GM18873 (cell line): ENCODE measurements around the gene ZNF526.
A peak's percentile ranks its signal among the peaks of the same experiment; 100 is the strongest.

Source experiments
- ATAC-seq: cut with Tn5 transposase; IDR thresholded peaks from one replicate; pipeline ENCODE4 v1.9.1; 2021; ENCODE audit warnings: mild to moderate bottlenecking, moderate library complexity, moderate number of reproducible peaks; ENCODE audit not compliant: unreplicated experiment, low FRiP score

Gene ZNF526

DNA sequence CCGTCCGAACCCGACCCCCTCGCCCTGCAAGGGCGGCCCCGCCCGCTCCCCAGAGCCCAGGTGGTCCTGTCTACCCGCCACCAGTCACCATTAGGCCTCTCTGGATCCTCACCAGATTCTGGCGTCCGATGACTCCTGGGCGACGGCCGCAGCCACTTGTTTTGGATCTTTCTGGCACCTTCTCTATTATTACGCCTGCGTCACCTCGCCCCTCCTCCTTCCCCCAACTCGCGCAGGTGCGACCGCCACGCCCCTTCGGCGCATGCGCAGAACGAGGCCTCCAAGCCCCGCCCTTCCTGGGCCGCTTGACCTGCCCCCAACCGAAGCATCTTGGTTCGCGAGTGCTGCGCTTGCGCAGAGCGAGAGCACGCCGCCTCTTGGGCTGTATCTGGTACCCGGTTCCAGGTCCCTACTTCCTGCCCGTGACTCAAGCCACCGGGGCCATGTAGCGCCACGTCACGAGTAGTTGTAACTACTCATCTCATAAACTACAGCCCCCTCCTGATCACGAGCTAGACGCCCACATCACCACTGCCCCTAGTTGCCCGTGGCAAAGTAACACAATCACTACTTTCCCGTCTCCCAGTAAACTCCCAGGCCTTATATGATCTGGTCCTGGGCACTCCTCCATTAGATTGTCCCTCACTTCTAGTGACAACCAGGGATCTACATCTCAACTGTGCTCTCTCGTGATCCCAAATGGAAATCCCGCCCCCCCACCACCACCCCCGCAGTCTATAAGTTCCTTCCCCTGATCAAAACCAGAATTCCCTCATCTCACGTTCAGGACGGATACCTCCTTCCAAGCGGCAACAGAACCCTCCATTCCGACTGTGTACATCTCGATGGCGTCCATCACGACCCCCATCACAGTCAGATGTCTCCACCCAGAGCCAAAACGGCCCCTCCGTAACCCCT, 2.3 kb upstream of the ZNF526 start, which contains the start of gene DEDD2:
TSS of gene DEDD2 (minus strand) at position 158 of the 918 bp plus-strand sequence. CDS start 670 bp downstream, outside the sequence.
- ATAC-seq: peak; percentile 67

DNA sequence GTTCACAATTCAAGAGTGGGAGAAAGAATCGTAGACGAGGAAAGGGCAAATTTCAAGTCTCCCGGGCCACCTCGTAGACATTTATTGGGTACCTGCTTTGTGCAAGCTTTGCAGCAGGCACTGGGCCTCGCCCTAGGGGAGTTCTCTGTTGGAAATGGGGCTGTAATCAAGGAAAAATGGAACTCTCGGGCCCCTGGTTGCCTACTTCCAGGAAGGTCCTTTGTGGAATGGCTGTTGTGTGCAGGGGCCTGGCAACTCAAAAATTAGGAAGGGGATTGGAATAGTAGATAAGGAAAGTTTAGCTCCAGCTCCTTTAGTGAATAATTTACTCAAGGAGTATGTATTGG, 612 bp downstream of the ZNF526 start:
- no peak for ATAC-seq

DNA sequence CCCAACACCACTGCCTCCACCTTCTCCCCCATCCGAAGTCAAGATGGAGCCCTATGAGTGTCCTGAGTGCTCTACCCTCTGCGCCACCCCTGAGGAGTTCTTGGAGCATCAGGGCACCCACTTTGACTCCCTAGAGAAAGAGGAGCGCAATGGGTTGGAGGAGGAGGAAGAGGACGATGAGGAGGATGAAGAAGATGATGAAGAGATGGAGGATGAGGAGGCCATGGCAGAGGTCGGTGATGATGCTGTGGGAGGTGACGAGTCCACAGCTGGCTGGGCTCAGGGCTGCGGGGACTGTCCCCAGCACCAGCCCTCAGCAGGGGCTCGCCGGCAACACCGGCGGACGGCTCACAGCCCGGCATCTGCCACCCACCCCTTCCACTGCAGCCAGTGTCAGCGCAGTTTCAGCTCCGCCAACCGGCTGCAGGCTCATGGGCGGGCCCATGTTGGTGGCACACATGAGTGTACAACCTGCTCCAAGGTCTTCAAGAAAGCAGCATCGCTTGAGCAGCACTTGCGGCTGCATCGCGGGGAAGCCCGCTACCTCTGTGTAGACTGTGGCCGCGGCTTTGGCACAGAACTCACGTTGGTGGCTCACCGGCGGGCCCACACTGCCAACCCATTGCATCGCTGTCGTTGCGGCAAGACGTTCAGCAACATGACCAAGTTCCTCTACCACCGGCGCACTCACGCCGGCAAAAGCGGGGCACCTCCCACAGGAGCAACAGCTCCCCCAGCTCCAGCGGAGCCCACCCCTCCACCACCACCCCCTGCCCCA, 5.0 kb downstream of the ZNF526 start:
- no peak for ATAC-seq

DNA sequence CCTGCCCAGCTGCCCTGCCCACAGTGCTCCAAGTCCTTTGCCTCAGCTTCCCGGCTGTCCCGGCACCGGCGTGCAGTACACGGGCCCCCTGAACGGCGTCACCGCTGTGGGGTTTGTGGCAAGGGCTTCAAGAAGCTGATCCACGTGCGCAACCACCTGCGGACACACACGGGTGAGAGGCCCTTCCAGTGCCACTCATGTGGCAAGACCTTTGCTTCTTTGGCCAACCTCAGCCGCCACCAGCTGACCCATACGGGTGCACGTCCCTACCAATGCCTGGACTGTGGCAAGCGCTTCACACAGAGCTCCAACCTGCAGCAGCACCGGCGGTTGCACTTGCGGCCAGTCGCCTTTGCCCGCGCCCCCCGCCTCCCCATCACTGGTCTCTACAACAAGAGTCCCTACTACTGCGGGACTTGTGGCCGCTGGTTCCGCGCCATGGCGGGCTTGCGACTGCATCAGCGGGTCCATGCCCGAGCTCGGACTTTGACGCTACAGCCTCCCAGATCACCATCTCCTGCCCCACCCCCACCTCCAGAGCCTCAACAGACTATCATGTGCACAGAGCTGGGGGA, 5.7 kb downstream of the ZNF526 start:
- no peak for ATAC-seq

DNA sequence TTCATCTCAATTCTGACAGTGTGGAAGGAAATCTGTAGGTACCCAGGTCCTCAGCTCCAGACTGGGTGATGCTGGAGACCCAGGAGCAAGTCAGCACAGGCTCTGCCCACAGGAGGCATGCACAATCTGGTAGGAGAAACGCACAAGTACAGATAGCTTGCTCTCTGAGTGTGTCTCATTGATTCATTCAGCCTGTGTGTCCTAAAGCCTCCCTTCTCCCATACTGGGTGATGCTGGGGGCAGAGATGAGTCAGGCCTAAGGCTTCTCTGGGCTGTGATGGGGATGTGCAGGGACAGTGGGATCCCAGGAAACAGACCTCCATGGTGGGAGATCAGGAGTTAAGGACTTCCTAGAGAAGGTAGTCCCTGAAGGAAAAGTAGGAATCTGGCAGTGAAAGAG, 6.8 kb downstream of the ZNF526 start:
- ATAC-seq: no peak

DNA sequence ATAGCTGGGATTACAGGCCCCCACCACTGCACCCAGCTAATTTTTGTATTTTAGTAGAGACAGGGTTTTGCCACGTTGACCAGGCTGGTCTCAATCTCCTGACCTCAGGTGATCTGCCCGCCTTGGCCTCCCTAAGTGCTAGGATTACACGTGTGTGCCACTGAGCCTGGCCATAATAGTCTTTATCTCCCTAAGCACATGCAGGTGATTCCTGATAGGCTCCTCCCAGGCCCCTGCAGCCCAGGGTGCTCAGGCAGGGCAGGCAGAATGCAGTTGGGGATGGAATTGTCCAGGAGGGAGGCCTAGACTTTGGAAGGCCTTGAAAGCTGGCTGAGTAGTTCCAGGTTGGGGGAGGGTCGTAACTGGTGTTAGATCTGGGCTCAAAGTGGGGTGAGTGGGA, 8.5 kb downstream of the ZNF526 start:
- ATAC-seq: no peak

DNA sequence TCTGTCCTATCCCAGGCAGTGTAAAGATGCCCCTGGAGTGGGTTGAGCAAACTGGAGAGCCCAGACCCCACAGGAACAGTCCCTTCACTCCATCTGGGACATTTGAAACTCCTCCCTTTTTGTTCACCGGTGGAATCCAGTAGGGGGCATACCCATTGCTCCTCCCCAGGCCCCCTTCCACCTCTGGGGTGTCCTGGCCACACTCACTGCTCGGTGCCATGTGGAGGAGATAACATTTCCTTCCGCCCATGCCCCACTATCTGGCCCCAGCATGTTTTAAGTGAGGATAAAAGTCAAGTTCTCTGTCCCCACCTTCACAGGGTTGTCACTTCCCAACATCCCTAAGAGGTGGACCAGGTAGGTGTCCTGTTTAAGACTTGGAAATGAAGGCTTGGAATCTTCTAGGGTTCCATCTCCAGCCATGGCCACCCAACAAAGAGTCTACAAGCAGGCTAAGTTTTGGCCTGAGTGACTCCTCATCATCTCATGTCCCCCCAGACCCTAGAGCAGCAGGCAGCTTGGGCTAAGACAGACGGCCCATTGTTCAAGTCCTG, 9.3 kb downstream of the ZNF526 start:
- no peak for ATAC-seq

DNA sequence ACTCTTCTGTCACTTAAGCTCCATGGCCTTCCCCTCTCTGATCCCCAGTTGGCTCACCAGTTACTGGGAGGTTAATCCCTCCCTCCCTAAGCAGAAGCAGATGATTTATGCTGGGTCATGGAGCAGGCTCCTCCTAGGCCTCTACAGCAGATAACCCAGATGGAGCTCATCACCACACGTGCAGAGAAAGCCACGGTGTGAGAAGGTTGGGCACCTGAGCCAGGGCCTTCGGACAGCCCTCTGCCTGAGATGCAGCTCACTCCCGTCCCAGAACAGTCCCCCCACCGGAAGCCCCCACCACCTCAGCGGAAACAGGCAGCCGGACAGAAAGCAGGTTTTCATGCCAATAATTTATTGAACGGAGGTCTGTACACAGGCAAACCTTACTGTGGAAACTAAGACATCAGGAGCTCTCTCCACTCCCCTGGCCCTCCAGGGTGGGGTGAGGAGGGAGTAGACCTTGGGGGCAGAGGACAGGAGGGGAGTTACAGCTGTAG, 9.8 kb downstream of the ZNF526 start:
- ATAC-seq: no peak

DNA sequence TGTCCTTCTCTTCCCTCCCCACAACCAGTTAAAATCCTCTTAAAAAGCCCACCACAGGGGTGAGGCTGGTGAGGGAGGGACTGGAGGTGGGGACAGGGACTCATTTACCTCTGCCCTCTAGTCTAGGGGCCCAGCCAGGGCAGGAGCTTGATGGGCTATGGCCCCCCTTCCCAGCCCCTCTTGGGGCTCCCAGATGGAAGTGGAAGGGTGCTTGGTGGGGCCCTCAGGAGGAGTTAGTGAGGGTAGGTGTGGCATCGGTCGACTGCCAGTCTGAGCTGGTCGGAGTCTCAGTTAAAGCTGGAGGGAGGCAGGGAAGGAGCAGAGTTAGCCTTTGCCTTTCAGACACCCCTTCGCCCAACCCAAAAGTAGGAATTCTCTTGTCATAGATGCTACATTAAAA, 10.5 kb downstream of the ZNF526 start:
- ATAC-seq: no peak

DNA sequence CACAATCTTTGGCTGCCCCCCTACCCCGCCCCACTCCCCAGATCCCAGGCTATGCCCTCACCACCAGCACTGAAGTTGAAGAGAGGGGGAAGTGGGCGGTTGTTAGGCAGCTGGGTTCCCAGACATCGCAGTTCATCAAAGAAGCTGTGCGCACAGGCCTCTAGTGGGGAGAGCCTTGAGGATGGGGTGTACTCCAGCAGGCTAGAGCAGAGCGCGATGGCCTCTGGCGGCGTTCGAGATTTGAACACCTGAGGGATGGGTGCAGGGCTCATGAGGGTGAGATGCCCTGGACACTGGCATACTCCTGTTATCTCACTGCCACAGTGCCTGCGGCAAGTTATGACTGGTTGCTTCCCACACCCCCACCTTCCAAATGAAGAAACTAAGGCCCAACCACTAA, 12.3 kb downstream of the ZNF526 start:
- no peak for ATAC-seq

DNA sequence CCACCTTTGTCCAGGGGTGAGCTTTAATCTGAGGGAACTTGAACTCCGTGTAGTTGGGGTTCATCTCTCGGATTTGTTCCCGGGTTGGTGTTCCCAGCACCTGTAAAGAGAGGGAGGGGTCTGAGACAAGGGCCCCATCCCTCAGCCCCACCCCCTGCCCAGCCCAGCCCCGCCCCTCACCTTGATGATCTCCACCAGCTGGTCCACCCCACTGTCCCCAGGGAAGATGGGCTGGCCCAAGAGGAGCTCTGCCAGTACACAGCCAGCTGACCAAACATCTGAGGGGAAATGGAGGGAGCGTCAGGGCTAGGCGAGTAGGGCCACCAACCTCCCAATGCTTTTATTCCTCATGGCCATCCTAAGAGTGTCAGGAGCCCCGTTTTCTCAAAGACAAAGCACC, 13.0 kb downstream of the ZNF526 start:
- no peak for ATAC-seq

DNA sequence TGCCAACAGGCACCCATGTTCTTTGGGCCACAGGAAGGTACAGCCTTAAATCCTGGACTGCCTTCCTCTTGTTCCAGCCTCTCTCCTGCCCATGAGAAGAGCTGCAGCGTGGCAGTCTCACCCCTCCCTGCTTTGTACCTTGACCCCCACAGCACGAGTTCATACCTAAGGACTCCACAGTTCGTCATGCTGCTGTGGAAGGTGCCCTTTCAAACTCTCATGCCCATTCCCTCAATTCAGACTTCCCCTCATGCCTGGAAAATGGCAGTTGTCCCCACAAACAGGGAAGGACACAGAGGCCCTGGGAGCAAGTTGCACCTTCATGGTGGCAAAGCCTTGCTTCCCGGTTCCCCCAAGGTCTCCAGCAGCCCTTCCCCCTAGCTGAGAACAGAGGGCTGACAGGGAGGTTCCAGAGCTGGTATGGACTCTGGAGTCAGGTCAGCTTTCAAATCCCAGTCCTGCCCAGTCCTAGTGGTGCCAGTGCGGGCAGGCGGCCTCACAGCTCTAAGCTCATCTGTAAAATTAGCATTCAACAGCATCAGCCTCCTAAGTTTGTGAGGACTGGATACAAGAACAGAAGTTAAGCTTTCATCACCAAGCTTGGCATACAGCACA, 13.7 kb downstream of the ZNF526 start:
- no peak for ATAC-seq

DNA sequence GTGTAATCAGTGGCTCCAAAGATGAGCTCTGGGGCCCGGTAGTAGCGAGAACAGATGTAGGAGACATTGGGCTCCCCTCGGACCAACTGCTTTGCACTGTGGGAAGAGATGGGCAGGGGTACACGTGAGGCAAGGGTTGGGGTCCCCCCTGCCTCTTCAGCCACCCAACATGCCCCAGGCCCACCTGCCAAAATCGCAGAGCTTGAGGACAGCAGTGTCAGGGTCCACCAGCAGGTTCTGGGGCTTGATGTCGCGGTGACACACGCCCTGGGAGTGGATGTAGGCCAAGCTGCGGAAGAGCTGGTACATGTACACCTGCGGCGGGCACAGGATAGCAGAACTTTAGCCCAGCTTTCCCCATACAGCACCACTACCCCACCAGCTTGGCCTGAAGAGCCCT, 14.3 kb downstream of the ZNF526 start:
- no peak for ATAC-seq

DNA sequence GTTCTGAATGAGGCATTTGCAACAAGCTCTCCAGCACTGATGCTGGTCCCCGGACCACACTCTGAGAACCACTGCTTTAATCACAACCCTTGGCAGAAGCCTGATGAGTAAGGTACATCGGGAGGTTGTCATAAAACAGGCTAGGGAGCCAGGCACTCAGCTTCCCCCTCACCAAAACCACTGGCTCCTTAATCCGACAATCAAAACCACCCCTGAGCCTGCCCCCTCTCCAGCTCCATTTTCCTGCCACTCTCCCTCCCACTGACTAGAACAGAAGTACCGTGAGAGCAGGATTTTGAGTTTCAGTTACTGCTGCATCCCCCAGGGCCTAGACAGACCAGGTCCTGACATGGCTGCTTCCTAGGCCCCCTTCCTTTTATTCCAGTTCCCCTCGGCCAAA, 15.1 kb downstream of the ZNF526 start:
- ATAC-seq: no peak

DNA sequence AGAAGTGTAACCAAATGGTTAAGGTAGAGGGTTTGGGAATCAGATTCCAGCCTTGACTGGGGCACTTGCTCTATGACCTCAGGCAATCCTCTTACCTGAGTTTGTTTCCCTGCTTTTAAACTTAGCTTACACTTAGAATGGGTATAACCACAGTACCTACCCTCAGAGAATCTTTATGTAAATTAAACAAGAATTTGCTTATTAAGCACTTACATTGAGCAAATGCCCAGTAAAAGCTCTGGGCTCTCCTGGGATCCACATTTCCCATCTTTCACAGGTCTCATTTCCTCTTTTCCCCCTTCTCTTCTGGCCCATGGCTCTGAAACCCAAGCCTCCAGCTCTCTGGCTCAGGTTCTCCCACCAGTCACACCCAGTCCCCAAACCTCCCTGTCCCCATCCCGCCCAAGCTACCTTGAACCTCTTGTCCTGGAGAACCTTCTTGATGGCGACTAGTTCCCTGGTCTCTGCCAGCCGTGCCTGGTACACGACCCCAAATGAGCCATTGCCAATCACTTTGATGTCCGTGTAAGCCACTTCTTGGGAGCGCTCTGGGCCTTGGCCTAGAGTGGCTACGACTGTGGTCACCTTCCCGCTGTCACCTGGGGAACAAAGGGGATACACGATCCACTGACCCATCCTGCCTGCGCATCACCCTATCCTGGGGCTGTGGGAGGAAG, 19.6 kb downstream of the ZNF526 start:
- ATAC-seq: no peak

DNA sequence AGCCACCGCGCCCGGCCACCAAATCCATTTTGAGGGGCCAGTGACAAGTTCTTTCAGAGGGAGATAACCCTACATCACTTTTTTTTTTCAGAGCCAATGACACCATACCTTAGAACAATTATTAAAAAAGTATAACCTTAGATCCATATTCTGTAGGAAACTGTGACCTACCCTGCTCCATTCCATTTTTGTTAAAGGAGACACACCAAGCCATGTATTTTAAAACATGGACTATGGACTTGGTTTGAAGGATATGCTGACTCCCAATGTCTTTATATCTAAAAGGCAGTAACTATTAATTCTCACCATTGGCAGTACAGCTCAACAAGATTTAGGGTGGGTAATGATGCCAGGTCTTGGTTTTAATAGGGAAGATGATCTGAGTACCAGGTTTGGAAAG, 21.2 kb downstream of the ZNF526 start:
- no peak for ATAC-seq

DNA sequence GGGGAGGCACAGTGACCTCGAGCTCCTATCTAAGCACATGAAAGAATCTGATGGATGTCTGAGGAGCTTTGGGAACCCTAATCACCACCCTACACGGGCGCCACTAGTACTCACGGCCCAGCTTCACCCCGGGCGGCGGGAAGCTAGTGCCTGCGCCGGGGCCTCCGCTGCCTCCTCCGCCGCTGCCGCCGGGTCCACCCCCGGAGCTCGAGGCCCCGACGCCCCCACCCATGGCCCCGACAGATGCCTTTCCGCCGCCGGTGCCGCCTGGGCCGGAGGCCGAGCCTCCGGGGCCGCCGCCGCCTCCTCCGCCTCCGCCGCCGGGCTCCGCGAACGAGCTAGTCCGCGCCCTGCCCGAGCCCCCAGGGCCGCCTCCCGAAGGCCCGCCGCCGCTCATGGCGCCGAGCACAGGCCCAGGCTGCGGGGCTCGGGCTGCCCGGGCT, 22.0 kb downstream of the ZNF526 start:
- no peak for ATAC-seq

DNA sequence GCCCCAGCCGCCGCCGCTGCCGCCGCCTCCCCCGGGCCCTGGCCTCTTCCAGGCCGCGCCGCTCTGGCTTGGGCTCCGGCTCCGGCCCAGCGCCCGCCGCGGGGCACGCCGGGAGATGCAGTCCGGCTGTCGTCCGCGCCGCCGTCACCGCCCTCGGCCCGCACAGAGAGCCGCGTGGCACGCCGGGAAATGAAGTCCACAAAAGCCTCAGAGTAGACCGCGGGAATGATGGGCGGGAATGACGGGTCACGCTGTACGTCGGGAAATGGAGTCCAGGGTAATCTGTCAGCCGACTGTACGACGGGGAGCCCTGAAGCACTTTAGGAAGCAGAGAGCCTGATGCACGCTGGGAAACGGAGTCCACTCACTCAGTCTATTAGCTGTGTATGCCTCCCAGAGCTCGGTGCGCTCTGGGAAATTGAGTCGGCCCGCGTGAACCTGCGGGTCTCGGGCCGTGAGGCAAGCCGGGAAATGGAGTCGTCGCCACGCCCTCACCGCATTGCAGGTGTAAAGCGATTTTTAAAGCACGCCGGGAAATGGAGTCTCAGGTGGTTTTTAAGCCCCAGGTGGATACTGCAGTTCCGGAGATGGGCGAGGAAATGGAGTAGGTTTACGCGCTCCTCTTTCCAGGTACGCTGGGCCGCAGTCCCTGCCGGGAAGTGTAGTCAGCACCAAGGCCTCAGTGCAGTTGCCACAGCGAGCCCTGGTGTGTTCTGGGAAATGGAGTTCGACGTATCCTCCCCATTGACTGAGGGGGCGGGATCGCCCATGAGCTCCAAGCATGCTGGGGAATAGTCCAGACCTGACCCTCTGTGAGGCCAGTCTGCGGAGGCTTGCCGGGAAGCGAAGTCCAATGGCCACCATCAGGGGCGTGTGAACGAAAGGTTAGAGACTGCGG, 22.6 kb downstream of the ZNF526 start, which contains the start of gene GSK3A:
TSS of gene GSK3A (minus strand) at position 91 of the 898 bp plus-strand sequence. CDS start 137 bp downstream, outside the sequence.
- peak; percentile 54 for ATAC-seq
